Measurements from ENCODE around the gene CRYBG1.

CRYBG1 gene

GRCh38 chr6:106448000-106448426, 87.5 kb downstream of the CRYBG1 start:
- DNase-seq (ENCODE audit: extremely low read depth, low read depth), result no peak
- no peak for TF ChIP-seq CTCF (IDR thresholded peaks at IDR 0.05; ENCODE audit: low read depth, low read length)

GRCh38 chr6:106450653-106451052, 90.1 kb downstream of the CRYBG1 start:
- no peak for TF ChIP-seq CTCF (IDR thresholded peaks at IDR 0.05; ENCODE audit: low read depth, low read length)
- no peak for DNase-seq (ENCODE audit: extremely low read depth, low read depth)

- TF ChIP-seq CTCF (IDR thresholded peaks at IDR 0.05; ENCODE audit: low read depth, low read length), result no peak
Measured at GRCh38 chr6:106451439-106451838, 90.9 kb downstream of the CRYBG1 start.

GRCh38 chr6:106452628-106453027, 92.1 kb downstream of the CRYBG1 start:
- DNase-seq (ENCODE audit: extremely low read depth, low read depth), result no peak
- TF ChIP-seq CTCF (IDR thresholded peaks at IDR 0.05; ENCODE audit: low read depth, low read length), result no peak

More at GRCh38 chr6:106451439-106451838, 90.9 kb downstream of the CRYBG1 start:
- DNase-seq (ENCODE audit: extremely low read depth, low read depth), result no peak

GRCh38 chr6:106453756-106454367, 93.3 kb downstream of the CRYBG1 start:
- TF ChIP-seq CTCF (IDR thresholded peaks at IDR 0.05; ENCODE audit: low read depth, low read length), result no peak

GRCh38 chr6:106456756-106457155, 96.2 kb downstream of the CRYBG1 start:
- no peak for DNase-seq (ENCODE audit: extremely low read depth, low read depth)
- TF ChIP-seq CTCF (IDR thresholded peaks at IDR 0.05; ENCODE audit: low read depth, low read length), result no peak

More at GRCh38 chr6:106453756-106454367, 93.3 kb downstream of the CRYBG1 start:
- DNase-seq (ENCODE audit: extremely low read depth, low read depth), result no peak

- TF ChIP-seq CTCF (IDR thresholded peaks at IDR 0.05; ENCODE audit: low read depth, low read length), result no peak
- DNase-seq (ENCODE audit: extremely low read depth, low read depth), result no peak
Measured at GRCh38 chr6:106458021-106458986, 97.8 kb downstream of the CRYBG1 start.

Data from AG09319 (cell line).